Measurements from ENCODE around the gene VGLL3. TPM values are rescaled to one million over a fixed set of nuclear protein-coding genes. Genes with fewer than 3 reads are reported as not detected.

Gene VGLL3
- total RNA-seq, 1 experiment from 2014 or later: 0.15 TPM

- Histone ChIP-seq H3K27ac (ENCODE audit: low read length) (no peak overlapping the region), H3K36me3 (ENCODE audit: control insufficient read depth, insufficient read depth, low read length) (no peaks in the 10 kb centered on the region), H3K27me3 (ENCODE audit: control insufficient read depth, insufficient read depth, low read length) (no peaks in the 10 kb centered on the region; the same call in 1 of the 2 replicates), H3K4me3 (ENCODE audit: low read depth in 2 of 2, low read length in 2 of 2) (no peak overlapping the region), H3K9me3 (ENCODE audit: control insufficient read depth, insufficient read depth, low read depth, low read length) (no peaks in the 10 kb centered on the region), H3K4me1 (ENCODE audit: control insufficient read depth, insufficient read depth, low read length) (no peaks in the 10 kb centered on the region)
- in situ Hi-C loops (cut with HindIII; ENCODE audit: low pct_unique_long_range_greater_than_20kb, low sequenced_read_pairs): no loop called here
- no TSS peak for BruUV-seq (replicated peaks)
- POLR2A ChIA-PET: no interaction called here
- intact Hi-C loops (cut with micrococcal nuclease; ENCODE audit: unreplicated experiment): no loop called here
- CTCF ChIA-PET: no interaction called here
- DNase-seq (ENCODE audit: low read depth, low spot score): no peak
- TF ChIP-seq CTCF (IDR thresholded peaks at IDR 0.05) (no peak), POLR2AphosphoS5 (IDR thresholded peaks at IDR 0.05; ENCODE audit: low read depth, low read length) (no peak), SIN3A (IDR thresholded peaks at IDR 0.05; ENCODE audit: borderline replicate concordance, insufficient read depth, low read depth, low read length) (no peak), REST (IDR thresholded peaks at IDR 0.05; ENCODE audit: insufficient read depth in 1 of 2, low read depth in 2 of 2, low read length in 1 of 2) (no peak), TCF7L2 (IDR thresholded peaks at IDR 0.05; ENCODE audit: low read depth, low read length) (no peak)
- ATAC-seq: no peak
Measured at GRCh38 chr3:86938416-86939105, 52.4 kb downstream of the VGLL3 start.

- no peak overlapping the region for H3K27ac ChIP-seq (ENCODE audit: low read length)
- in situ Hi-C loops (cut with HindIII; ENCODE audit: low pct_unique_long_range_greater_than_20kb, low sequenced_read_pairs): no loop called here
- intact Hi-C loops (cut with micrococcal nuclease; ENCODE audit: unreplicated experiment): no loop called here
- ChIA-PET POLR2A (no interaction called here), CTCF (no interaction called here)
- ATAC-seq (no peak), DNase-seq (ENCODE audit: low read depth, low spot score) (no peak)
- H3K36me3 ChIP-seq (ENCODE audit: control insufficient read depth, insufficient read depth, low read length): no peaks in the 10 kb centered on the region
- TF ChIP-seq POLR2AphosphoS5 (IDR thresholded peaks at IDR 0.05; ENCODE audit: low read depth, low read length) (no peak), SIN3A (IDR thresholded peaks at IDR 0.05; ENCODE audit: borderline replicate concordance, insufficient read depth, low read depth, low read length) (no peak), CTCF (IDR thresholded peaks at IDR 0.05) (no peak), TCF7L2 (IDR thresholded peaks at IDR 0.05; ENCODE audit: low read depth, low read length) (no peak), REST (IDR thresholded peaks at IDR 0.05; ENCODE audit: insufficient read depth in 1 of 2, low read depth in 2 of 2, low read length in 1 of 2) (no peak)
- no peaks in the 10 kb centered on the region for H3K9me3 ChIP-seq (ENCODE audit: control insufficient read depth, insufficient read depth, low read depth, low read length)
- H3K4me1 ChIP-seq (ENCODE audit: control insufficient read depth, insufficient read depth, low read length): no peaks in the 10 kb centered on the region
- no TSS peak for BruUV-seq (replicated peaks)
- H3K4me3 ChIP-seq (ENCODE audit: low read depth in 2 of 2, low read length in 2 of 2): no peak overlapping the region
- H3K27me3 ChIP-seq (ENCODE audit: control insufficient read depth, insufficient read depth, low read length): no peaks in the 10 kb centered on the region
Measured at GRCh38 chr3:86937306-86937791, 53.6 kb downstream of the VGLL3 start.
